IPS DF 4.7 (cell line): ENCODE measurements around the gene NUTF2.
"Not testable (repeated sequence)": the region's sequence is repeated elsewhere in the genome, so short reads cannot be mapped to it uniquely, and the experiment has no call there.

Source experiments
- DNase-seq: peaks from one replicate; pipeline ENCODE4 v3.0.0-alpha.2; 2013; ENCODE audit warnings: low spot score; ENCODE audit errors: extremely low read depth

NUTF2 gene

GRCh38 chr16:67864044-67864443, 17.3 kb downstream of the NUTF2 start:
- not testable (repeated sequence) for DNase-seq

- DNase-seq = no peak
These were observed 17.9 kb downstream of the NUTF2 start for GRCh38 chr16:67864594-67864993.

- no peak for DNase-seq
These were observed 18.6 kb downstream of the NUTF2 start for GRCh38 chr16:67865318-67865717.

- DNase-seq = no peak
These were observed 21.6 kb downstream of the NUTF2 start for GRCh38 chr16:67868290-67868689.

GRCh38 chr16:67869653-67870052, 22.9 kb downstream of the NUTF2 start:
- no peak for DNase-seq

GRCh38 chr16:67871256-67871655, 24.5 kb downstream of the NUTF2 start:
- no peak for DNase-seq

GRCh38 chr16:67872131-67872630, 25.4 kb downstream of the NUTF2 start:
- no peak for DNase-seq

- DNase-seq = no peak
These were observed 26.1 kb downstream of the NUTF2 start, which contains the start of gene EDC4 for GRCh38 chr16:67872631-67873434. EDC4 (plus strand) TSS chr16:67873052; CDS start chr16:67873262, 210 bp downstream.

GRCh38 chr16:67873435-67874370, 27.0 kb downstream of the NUTF2 start:
- no peak for DNase-seq

GRCh38 chr16:67874372-67874771, 27.6 kb downstream of the NUTF2 start:
- DNase-seq = no peak

GRCh38 chr16:67877064-67877463, 30.3 kb downstream of the NUTF2 start:
- DNase-seq = no peak

GRCh38 chr16:67878232-67878631, 31.5 kb downstream of the NUTF2 start:
- DNase-seq = no peak

GRCh38 chr16:67878846-67879245, 32.1 kb downstream of the NUTF2 start:
- no peak for DNase-seq

- DNase-seq = no peak
These were observed 32.7 kb downstream of the NUTF2 start for GRCh38 chr16:67879462-67879861.

- no peak for DNase-seq
These were observed 33.2 kb downstream of the NUTF2 start for GRCh38 chr16:67879936-67880335.

- DNase-seq = no peak
These were observed 33.9 kb downstream of the NUTF2 start for GRCh38 chr16:67880584-67880983.

GRCh38 chr16:67881621-67882161, 35.0 kb downstream of the NUTF2 start:
- no peak for DNase-seq

- no peak for DNase-seq
These were observed 35.8 kb downstream of the NUTF2 start for GRCh38 chr16:67882374-67883145.

GRCh38 chr16:67883146-67883871, 36.6 kb downstream of the NUTF2 start:
- DNase-seq = no peak

- no peak for DNase-seq
These were observed 37.1 kb downstream of the NUTF2 start for GRCh38 chr16:67883872-67884261.
